GM12865 (cell line): ENCODE measurements around the gene MRPL39.

Experiments
- DNase-seq: peaks from one replicate; pipeline ENCODE4 v3.0.0; 2010; ENCODE audit warnings: low read depth
- H3K4me3 ChIP-seq: 2 replicates; pipeline ENCODE4 v1.5.1; 2011; ENCODE audit warnings: mild to moderate bottlenecking, low read depth, low read length, control low read depth
- CTCF ChIP-seq: IDR thresholded peaks from 2 replicates; pipeline ENCODE4 v1.5.1; 2011; ENCODE audit warnings: low read length, control low read depth, low read depth, inconsistent platforms; ENCODE audit not compliant: insufficient read depth; ENCODE audit errors: missing control alignments

MRPL39 gene

GRCh38 chr21:25557180-25557579, 50.1 kb downstream of the MRPL39 start:
- no peak for TF ChIP-seq CTCF
- DNase-seq: no peak
- no peak overlapping the region for H3K4me3 ChIP-seq

- no peak for TF ChIP-seq CTCF
- no peak for DNase-seq
- H3K4me3 ChIP-seq: no peak overlapping the region
These were observed 51.2 kb downstream of the MRPL39 start for GRCh38 chr21:25556091-25556490.

GRCh38 chr21:25555492-25555891, 51.8 kb downstream of the MRPL39 start:
- no peak for TF ChIP-seq CTCF
- DNase-seq: no peak

GRCh38 chr21:25552856-25553255, 54.4 kb downstream of the MRPL39 start:
- no peak for TF ChIP-seq CTCF
- no peak for DNase-seq
- no peak overlapping the region for H3K4me3 ChIP-seq

More at GRCh38 chr21:25555492-25555891, 51.8 kb downstream of the MRPL39 start:
- no peak overlapping the region for H3K4me3 ChIP-seq

- TF ChIP-seq CTCF: no peak
- DNase-seq: peak; percentile 39
- H3K4me3 ChIP-seq: no peak overlapping the region
These were observed 55.7 kb downstream of the MRPL39 start for GRCh38 chr21:25551569-25551968.

- H3K4me3 ChIP-seq: peak overlapping the region; percentile 28
- DNase-seq: no peak
- no peak for TF ChIP-seq CTCF
These were observed 56.7 kb downstream of the MRPL39 start for GRCh38 chr21:25550352-25551120.

GRCh38 chr21:25541042-25541441, 66.2 kb downstream of the MRPL39 start:
- TF ChIP-seq CTCF: no peak
- no peak for DNase-seq
- no peak overlapping the region for H3K4me3 ChIP-seq
